Endothelial cell of umbilical vein (primary cell): ENCODE measurements around the gene DEPDC5.
"Not testable (repeated sequence)": the region's sequence is repeated elsewhere in the genome, so short reads cannot be mapped to it uniquely, and the experiment has no call there.

Source experiments
- CTCF ChIP-seq, 2 donors: IDR thresholded peaks; 1 replicate in 1 of 2; 2 replicates in 1 of 2; pipeline ENCODE4 v1.5.1; 2011; ENCODE audit warnings: low read length in 2 of 2, mild to moderate bottlenecking in 2 of 2, moderate library complexity in 2 of 2, control low read depth in 1 of 2, inconsistent platforms in 1 of 2, low read depth in 1 of 2; ENCODE audit not compliant: insufficient read depth in 1 of 2; ENCODE audit errors: extremely low read depth in 1 of 2
- EZH2 ChIP-seq: IDR thresholded peaks from 2 replicates; pipeline ENCODE4 v1.6.1; 2012; ENCODE audit warnings: borderline replicate concordance, low read depth, mild to moderate bottlenecking, moderate library complexity, low read length, inconsistent platforms; ENCODE audit not compliant: severe bottlenecking
- FOS ChIP-seq: IDR thresholded peaks from 2 replicates; pipeline ENCODE4 v1.6.1; 2011; ENCODE audit warnings: mild to moderate bottlenecking, low read length, moderate library complexity, borderline replicate concordance; ENCODE audit not compliant: insufficient read depth
- GATA2 ChIP-seq: IDR thresholded peaks from 2 replicates; pipeline ENCODE4 v1.7.0; 2011; ENCODE audit warnings: low read depth, mild to moderate bottlenecking, moderate library complexity, mixed read lengths, low read length; ENCODE audit not compliant: insufficient read length, insufficient read depth
- JUN ChIP-seq: IDR thresholded peaks from 2 replicates; pipeline ENCODE4 v1.6.1; 2011; ENCODE audit warnings: borderline replicate concordance, low read depth; ENCODE audit not compliant: insufficient read length, insufficient read depth
- MAX ChIP-seq: IDR thresholded peaks from 2 replicates; pipeline ENCODE4 v1.6.1; 2011; ENCODE audit not compliant: insufficient read depth, insufficient read length
- MYC ChIP-seq: IDR thresholded peaks from one replicate; pipeline ENCODE4 v1.6.1; 2011; ENCODE audit warnings: mild to moderate bottlenecking, low read depth, low read length
- POLR2A ChIP-seq: IDR thresholded peaks from 2 replicates; pipeline ENCODE4 v1.6.1; 2012; ENCODE audit warnings: low read depth, mild to moderate bottlenecking, control low read depth, low read length
- POLR2AphosphoS5 ChIP-seq: IDR thresholded peaks from 2 replicates; pipeline ENCODE4 v1.6.1; 2012; ENCODE audit warnings: low read depth, mild to moderate bottlenecking, control low read depth, low read length, moderate library complexity; ENCODE audit not compliant: insufficient read depth

GRCh38 chr22:31711226-31711625 is 42.6 kb upstream of the DEPDC5 start:
- not testable (repeated sequence) for TF ChIP-seq CTCF (IDR thresholded peaks at IDR 0.05; ENCODE audit: extremely low read depth in 1 of 2, insufficient read depth in 1 of 2, low read depth in 1 of 2, low read length in 2 of 2); POLR2AphosphoS5; POLR2A; FOS; EZH2; JUN; GATA2; MAX; MYC
